CD4-positive, alpha-beta memory T cell (primary cell): Measurements from ENCODE around the gene SCN7A. TPM values are rescaled to one million over a fixed set of nuclear protein-coding genes. Genes with fewer than 3 reads are reported as not detected.
A peak's percentile ranks its signal among the peaks of the same experiment; 100 is the strongest.

Experiments
- CTCF ChIA-PET: fragments of 350-600 bp; sonication (Branson Sonifier 250); formaldehyde crosslinking; loops from one replicate; lab custom pipeline; 2021; ENCODE audit warnings: inconsistent platforms; ENCODE audit not compliant: partially characterized antibody; lab: Charles Lee
- POLR2A ChIA-PET: fragments of 350-600 bp; sonication (Branson Sonifier 250); formaldehyde crosslinking; loops from one replicate; lab custom pipeline; 2021; ENCODE audit not compliant: partially characterized antibody; lab: Charles Lee
- DNase-seq, 5 donors: peaks; one replicate each; pipeline versions ENCODE4 v3.0.0 to v3.0.0-alpha.2; 2020 to 2022; ENCODE audit warnings: mixed read lengths in 1 of 5
- H3K27ac ChIP-seq: one replicate; pipeline ENCODE4 v1.7.0; 2013; ENCODE audit warnings: low read depth, low read length
- H3K27me3 ChIP-seq: 2 replicates; pipeline ENCODE4 v1.7.0; 2013; ENCODE audit warnings: mild to moderate bottlenecking, low read length, moderate library complexity; ENCODE audit not compliant: insufficient read depth
- H3K36me3 ChIP-seq: 2 replicates; pipeline ENCODE4 v1.7.0; 2013; ENCODE audit warnings: mild to moderate bottlenecking, low read length, moderate library complexity; ENCODE audit not compliant: insufficient read depth
- H3K4me1 ChIP-seq: 2 replicates; pipeline ENCODE4 v1.7.0; 2013; ENCODE audit warnings: mild to moderate bottlenecking, low read length, moderate library complexity; ENCODE audit not compliant: insufficient read depth
- H3K4me3 ChIP-seq, 2 donors: one replicate each; pipeline ENCODE4 v1.7.0; 2013; ENCODE audit warnings: low read length in 2 of 2, mild to moderate bottlenecking in 1 of 2
- H3K9me3 ChIP-seq, 2 donors: one replicate each; pipeline ENCODE4 v1.7.0; 2013; ENCODE audit warnings: low read length in 2 of 2, control low read depth in 1 of 2; ENCODE audit not compliant: control insufficient read depth in 1 of 2
- H3K27ac Mint-ChIP-seq, 7 donors: one replicate each; pipeline ENCODE4 v1.8.0; 2020 to 2021; ENCODE audit warnings: mixed read lengths in 7 of 7, mild to moderate bottlenecking in 6 of 7, inconsistent platforms in 3 of 7, moderate library complexity in 3 of 7
- H3K27me3 Mint-ChIP-seq, 2 donors: one replicate each; pipeline ENCODE4 v1.8.0; 2020 to 2021; ENCODE audit warnings: mixed read lengths in 2 of 2
- H3K36me3 Mint-ChIP-seq, 2 donors: one replicate each; pipeline ENCODE4 v1.8.0; 2020 to 2021; ENCODE audit warnings: mixed read lengths in 2 of 2, inconsistent platforms in 1 of 2, mild to moderate bottlenecking in 1 of 2
- H3K4me1 Mint-ChIP-seq, 4 donors: one replicate each; pipeline ENCODE4 v1.8.0; 2020 to 2021; ENCODE audit warnings: mixed read lengths in 4 of 4, mild to moderate bottlenecking in 1 of 4
- H3K4me3 Mint-ChIP-seq, 8 donors: one replicate each; pipeline ENCODE4 v1.8.0; 2020 to 2021; ENCODE audit warnings: mixed read lengths in 8 of 8, mild to moderate bottlenecking in 7 of 8, moderate library complexity in 6 of 8, inconsistent platforms in 3 of 8
- H3K9me3 Mint-ChIP-seq, 8 donors: one replicate each; pipeline ENCODE4 v1.8.0; 2020 to 2021; ENCODE audit warnings: mixed read lengths in 8 of 8, mild to moderate bottlenecking in 5 of 8, inconsistent platforms in 3 of 8, moderate library complexity in 1 of 8
- intact Hi-C: fragments of 100-400 bp; cut with micrococcal nuclease; formaldehyde crosslinking; loops from one replicate; pipeline ENCODE4 v1.15.1; 2023
- polyA plus RNA-seq, 2 donors: library from polyadenylated mRNA; unstranded; fragments of 300-500 nt; fragmentation: Illumina TruSeq; gene quantifications; one replicate each; pipeline ENCODE4 v1.2.3, GENCODE V29; 2021
- total RNA-seq, 2 experiments: library from RNA; stranded (reverse); gene quantifications; one replicate each; pipeline ENCODE4 v1.2.3, GENCODE V29; 2021

Gene SCN7A
- total and polyA plus RNA-seq, 4 experiments from 2014 or later, result not detected

- H3K4me1 Mint-ChIP-seq, result peaks cover 0 to 8% (median 6%) of the 10 kb centered on the region in 4 donors
- peaks cover 0 to 4% (median 0%) of the 10 kb centered on the region in 8 donors for H3K9me3 Mint-ChIP-seq
- POLR2A ChIA-PET, result no interaction called here
- H3K4me1 ChIP-seq, result no peaks in the 10 kb centered on the region
- peaks cover 5 to 13% of the 10 kb centered on the region in 2 donors for H3K27me3 Mint-ChIP-seq
- H3K27ac Mint-ChIP-seq, result no peak overlapping the region
- no peak overlapping the region for H3K4me3 Mint-ChIP-seq
- H3K4me3 ChIP-seq, result no peak overlapping the region
- intact Hi-C loops, result no loop called here
- no peak for DNase-seq
- no peaks in the 10 kb centered on the region for H3K36me3 Mint-ChIP-seq
- no peak overlapping the region for H3K27ac ChIP-seq
- H3K36me3 ChIP-seq, result no peaks in the 10 kb centered on the region
- H3K9me3 ChIP-seq, result no peaks in the 10 kb centered on the region
- CTCF ChIA-PET, result no interaction called here
- H3K27me3 ChIP-seq, result no peaks in the 10 kb centered on the region
Observed at GRCh38 chr2:166376873-166377272, 117.2 kb downstream of the SCN7A start.

GRCh38 chr2:166376488-166376828 lies 117.6 kb downstream of the SCN7A start:
- Mint-ChIP-seq H3K4me3 (peak overlapping the region in 3 of 8 donors; percentile 17 to 73 (median 25)), H3K27me3 (peaks cover 5 to 13% of the 10 kb centered on the region in 2 donors), H3K27ac (no peak overlapping the region), H3K9me3 (peaks cover 0 to 4% (median 0%) of the 10 kb centered on the region in 8 donors), H3K36me3 (no peaks in the 10 kb centered on the region), H3K4me1 (peaks cover 0 to 8% (median 6%) of the 10 kb centered on the region in 4 donors)
- DNase-seq, result no peak
- intact Hi-C loops, result no loop called here
- Histone ChIP-seq H3K27me3 (no peaks in the 10 kb centered on the region), H3K36me3 (no peaks in the 10 kb centered on the region), H3K9me3 (no peaks in the 10 kb centered on the region), H3K4me1 (no peaks in the 10 kb centered on the region), H3K27ac (no peak overlapping the region), H3K4me3 (no peak overlapping the region)
- POLR2A ChIA-PET, result no interaction called here
- CTCF ChIA-PET, result no interaction called here

- Mint-ChIP-seq H3K27me3 (peaks cover 5 to 13% of the 10 kb centered on the region in 2 donors), H3K4me3 (peak within 1 kb of the TSS in 7 of 8 donors; percentile 15 to 73 (median 53))
Observed at GRCh38 chr2:166375736-166376487, 118.1 kb downstream of the SCN7A start, which contains the start of gene SCN9A. SCN9A (minus strand) TSS chr2:166375944; CDS start chr2:166311756, 64,188 bp downstream.

GRCh38 chr2:166375195-166375735 lies 118.8 kb downstream of the SCN7A start:
- Histone ChIP-seq H3K4me1 (no peaks in the 10 kb centered on the region), H3K36me3 (no peaks in the 10 kb centered on the region), H3K4me3 (no peak overlapping the region), H3K27ac (no peak overlapping the region), H3K27me3 (no peaks in the 10 kb centered on the region), H3K9me3 (no peaks in the 10 kb centered on the region)
- H3K36me3 Mint-ChIP-seq, result no peaks in the 10 kb centered on the region
- no peak for DNase-seq
- H3K27ac Mint-ChIP-seq, result no peak overlapping the region
- intact Hi-C loops, result no loop called here
- CTCF ChIA-PET, result no interaction called here
- peaks cover 0 to 8% (median 6%) of the 10 kb centered on the region in 4 donors for H3K4me1 Mint-ChIP-seq
- H3K27me3 Mint-ChIP-seq, result peaks cover 5 to 13% of the 10 kb centered on the region in 2 donors
- H3K9me3 Mint-ChIP-seq, result peaks cover 0 to 4% (median 0%) of the 10 kb centered on the region in 8 donors
- POLR2A ChIA-PET, result no interaction called here
- peak overlapping the region in 6 of 8 donors; percentile 20 to 67 (median 56) for H3K4me3 Mint-ChIP-seq

More at GRCh38 chr2:166375736-166376487, 118.1 kb downstream of the SCN7A start, which contains the start of gene SCN9A:
- Histone ChIP-seq H3K4me1 (no peaks in the 10 kb centered on the region), H3K36me3 (no peaks in the 10 kb centered on the region), H3K4me3 (no peak within 1 kb of the TSS), H3K27me3 (no peaks in the 10 kb centered on the region), H3K9me3 (no peaks in the 10 kb centered on the region), H3K27ac (no peak within 1 kb of the TSS)
- peaks cover 0 to 8% (median 6%) of the 10 kb centered on the region in 4 donors for H3K4me1 Mint-ChIP-seq
- ChIA-PET POLR2A (no interaction called here), CTCF (no interaction called here)
- intact Hi-C loops, result no loop called here
- DNase-seq, result no peak
- H3K27ac Mint-ChIP-seq, result no peak within 1 kb of the TSS
- H3K36me3 Mint-ChIP-seq, result no peaks in the 10 kb centered on the region
- H3K9me3 Mint-ChIP-seq, result peaks cover 0 to 4% (median 0%) of the 10 kb centered on the region in 8 donors

- Histone ChIP-seq H3K9me3 (no peaks in the 10 kb centered on the region), H3K27me3 (no peaks in the 10 kb centered on the region), H3K4me3 (no peak overlapping the region), H3K36me3 (no peaks in the 10 kb centered on the region), H3K27ac (no peak overlapping the region), H3K4me1 (no peaks in the 10 kb centered on the region)
- Mint-ChIP-seq H3K9me3 (peaks cover 0 to 4% (median 0%) of the 10 kb centered on the region in 8 donors), H3K27ac (no peak overlapping the region), H3K27me3 (peaks cover 5 to 13% of the 10 kb centered on the region in 2 donors), H3K4me3 (no peak overlapping the region), H3K36me3 (no peaks in the 10 kb centered on the region), H3K4me1 (peaks cover 0 to 8% (median 6%) of the 10 kb centered on the region in 4 donors)
- DNase-seq, result no peak
- intact Hi-C loops, result no loop called here
- ChIA-PET CTCF (no interaction called here), POLR2A (no interaction called here)
Observed at GRCh38 chr2:166373951-166374350, 120.1 kb downstream of the SCN7A start.

GRCh38 chr2:166373539-166373938 lies 120.5 kb downstream of the SCN7A start:
- POLR2A ChIA-PET, result no interaction called here
- intact Hi-C loops, result no loop called here

GRCh38 chr2:166373105-166373504 lies 120.9 kb downstream of the SCN7A start:
- H3K9me3 Mint-ChIP-seq, result peaks cover 0 to 4% (median 0%) of the 10 kb centered on the region in 8 donors
- no peaks in the 10 kb centered on the region for H3K9me3 ChIP-seq
- H3K36me3 ChIP-seq, result no peaks in the 10 kb centered on the region
- peaks cover 0 to 8% (median 6%) of the 10 kb centered on the region in 4 donors for H3K4me1 Mint-ChIP-seq
- intact Hi-C loops, result no loop called here
- H3K27me3 Mint-ChIP-seq, result peaks cover 5 to 13% of the 10 kb centered on the region in 2 donors
- H3K27me3 ChIP-seq, result no peaks in the 10 kb centered on the region
- no peaks in the 10 kb centered on the region for H3K36me3 Mint-ChIP-seq
- no peak overlapping the region for H3K4me3 ChIP-seq
- H3K27ac Mint-ChIP-seq, result no peak overlapping the region
- DNase-seq, result no peak
- H3K4me3 Mint-ChIP-seq, result no peak overlapping the region
- POLR2A ChIA-PET, result no interaction called here
- no peak overlapping the region for H3K27ac ChIP-seq
- CTCF ChIA-PET, result no interaction called here
- H3K4me1 ChIP-seq, result no peaks in the 10 kb centered on the region

More at GRCh38 chr2:166373539-166373938, 120.5 kb downstream of the SCN7A start:
- H3K36me3 ChIP-seq, result no peaks in the 10 kb centered on the region
- H3K27ac ChIP-seq, result no peak overlapping the region
- H3K9me3 ChIP-seq, result no peaks in the 10 kb centered on the region
- H3K27me3 ChIP-seq, result no peaks in the 10 kb centered on the region
- H3K36me3 Mint-ChIP-seq, result no peaks in the 10 kb centered on the region
- peaks cover 5 to 13% of the 10 kb centered on the region in 2 donors for H3K27me3 Mint-ChIP-seq
- H3K4me3 Mint-ChIP-seq, result no peak overlapping the region
- H3K9me3 Mint-ChIP-seq, result peaks cover 0 to 4% (median 0%) of the 10 kb centered on the region in 8 donors
- peaks cover 0 to 8% (median 6%) of the 10 kb centered on the region in 4 donors for H3K4me1 Mint-ChIP-seq
- no peaks in the 10 kb centered on the region for H3K4me1 ChIP-seq
- H3K4me3 ChIP-seq, result no peak overlapping the region
- DNase-seq, result no peak
- CTCF ChIA-PET, result no interaction called here
- H3K27ac Mint-ChIP-seq, result no peak overlapping the region
